HG03439 (cell line): ENCODE measurements around the gene SAMD14.

Experiments
- ATAC-seq: cut with Tn5 transposase; IDR thresholded peaks from one replicate; pipeline ENCODE4 v1.9.1; 2021; ENCODE audit warnings: mild to moderate bottlenecking, moderate library complexity; ENCODE audit not compliant: unreplicated experiment

SAMD14 gene

GRCh38 chr17:50148226-50149090, 18.5 kb upstream of the SAMD14 start:
- ATAC-seq: no peak

- ATAC-seq: no peak
Measured at GRCh38 chr17:50147841-50148225, 17.9 kb upstream of the SAMD14 start.

- ATAC-seq: no peak
Measured at GRCh38 chr17:50146927-50147665, 17.1 kb upstream of the SAMD14 start.

GRCh38 chr17:50146230-50146926, 16.4 kb upstream of the SAMD14 start:
- ATAC-seq: no peak

- ATAC-seq: no peak
Measured at GRCh38 chr17:50145532-50146229, 15.7 kb upstream of the SAMD14 start.

GRCh38 chr17:50144845-50145531, 15.0 kb upstream of the SAMD14 start:
- no peak for ATAC-seq

GRCh38 chr17:50144355-50144754, 14.4 kb upstream of the SAMD14 start:
- no peak for ATAC-seq

GRCh38 chr17:50143461-50144176, 13.7 kb upstream of the SAMD14 start:
- ATAC-seq: no peak

- no peak for ATAC-seq
Measured at GRCh38 chr17:50141745-50142110, 11.8 kb upstream of the SAMD14 start.

- ATAC-seq: no peak
Measured at GRCh38 chr17:50141026-50141744, 11.2 kb upstream of the SAMD14 start.

- no peak for ATAC-seq
Measured at GRCh38 chr17:50139950-50140885, 10.3 kb upstream of the SAMD14 start.

- ATAC-seq: no peak
Measured at GRCh38 chr17:50139185-50139783, 9.3 kb upstream of the SAMD14 start.

GRCh38 chr17:50137042-50137441, 7.1 kb upstream of the SAMD14 start:
- no peak for ATAC-seq

- no peak for ATAC-seq
Measured at GRCh38 chr17:50136096-50136687, 6.2 kb upstream of the SAMD14 start.

- no peak for ATAC-seq
Measured at GRCh38 chr17:50135316-50136095, 5.5 kb upstream of the SAMD14 start.
